Measurements from ENCODE around the gene GRID1. TPM values are rescaled to one million over a fixed set of nuclear protein-coding genes. Genes with fewer than 3 reads are reported as not detected.

The GRID1 gene
- total RNA-seq, 1 experiment from 2014 or later, result not detected

GRCh38 chr10:86335257-86335656 is 31.3 kb downstream of the GRID1 start:
- ChIA-PET CTCF (no interaction called here), POLR2A (ENCODE audit: unreplicated experiment) (no interaction called here)
- no peak overlapping the region for H3K4me3 ChIP-seq (ENCODE audit: low read length)
- no peaks in the 10 kb centered on the region for H3K9me2 ChIP-seq (replicated peaks; ENCODE audit: low read length)
- BruUV-seq (replicated peaks), result no TSS peak
- no peaks in the 10 kb centered on the region for H3K36me3 ChIP-seq (ENCODE audit: low read depth, low read length)
- H3F3A ChIP-seq (ENCODE audit: low read length, unreplicated experiment), result no peaks in the 10 kb centered on the region
- H4K20me1 ChIP-seq (ENCODE audit: low read length), result no peaks in the 10 kb centered on the region
- no peak overlapping the region for H3K27ac ChIP-seq (ENCODE audit: low read length)
- no peak for TF ChIP-seq CTCF (conservative IDR thresholded peaks at IDR 0.05; ENCODE audit: low read depth, low read length)
- TF ChIP-seq EZH2phosphoT487 (IDR thresholded peaks at IDR 0.05; ENCODE audit: borderline replicate concordance, low read length), result no peak
- TF ChIP-seq EZH2 (IDR thresholded peaks at IDR 0.05; ENCODE audit: low read length, unreplicated experiment), result no peak
- H3K4me2 ChIP-seq (ENCODE audit: low read length), result no peak overlapping the region
- H2AFZ ChIP-seq (ENCODE audit: low read length), result no peak overlapping the region
- intact Hi-C loops (cut with micrococcal nuclease), result no loop called here
- no peaks in the 10 kb centered on the region for H3K27me3 ChIP-seq (ENCODE audit: low read length)
- DNase-seq (no peak), ATAC-seq (no peak)
- H3K79me2 ChIP-seq (ENCODE audit: low read length), result no peaks in the 10 kb centered on the region
- H3K9me3 ChIP-seq (ENCODE audit: low read length), result no peaks in the 10 kb centered on the region
- H3K4me1 ChIP-seq (ENCODE audit: insufficient read depth, low read length), result no peaks in the 10 kb centered on the region
- H3K9ac ChIP-seq (ENCODE audit: low read length), result no peak overlapping the region

GRCh38 chr10:86334488-86335085 is 32.0 kb downstream of the GRID1 start:
- Histone ChIP-seq H3K27me3 (ENCODE audit: low read length) (no peaks in the 10 kb centered on the region), H3F3A (ENCODE audit: low read length, unreplicated experiment) (no peaks in the 10 kb centered on the region), H3K79me2 (ENCODE audit: low read length) (no peaks in the 10 kb centered on the region), H4K20me1 (ENCODE audit: low read length) (no peaks in the 10 kb centered on the region), H3K9ac (ENCODE audit: low read length) (no peak overlapping the region), H3K4me3 (ENCODE audit: low read length) (no peak overlapping the region), H3K27ac (ENCODE audit: low read length) (no peak overlapping the region), H2AFZ (ENCODE audit: low read length) (no peak overlapping the region), H3K36me3 (ENCODE audit: low read depth, low read length) (no peaks in the 10 kb centered on the region), H3K4me2 (ENCODE audit: low read length) (no peak overlapping the region), H3K9me3 (ENCODE audit: low read length) (no peaks in the 10 kb centered on the region), H3K4me1 (ENCODE audit: insufficient read depth, low read length) (no peaks in the 10 kb centered on the region), H3K9me2 (replicated peaks; ENCODE audit: low read length) (no peaks in the 10 kb centered on the region)
- ChIA-PET CTCF (no interaction called here), POLR2A (ENCODE audit: unreplicated experiment) (no interaction called here)
- intact Hi-C loops (cut with micrococcal nuclease), result no loop called here
- peak; percentile 61; the same call in 1 of the 2 replicates for ATAC-seq
- peak; percentile 50 for DNase-seq
- TF ChIP-seq EZH2phosphoT487 (IDR thresholded peaks at IDR 0.05; ENCODE audit: borderline replicate concordance, low read length) (no peak), CTCF (conservative IDR thresholded peaks at IDR 0.05; ENCODE audit: low read depth, low read length) (peak; percentile 47), EZH2 (IDR thresholded peaks at IDR 0.05; ENCODE audit: low read length, unreplicated experiment) (no peak)
- BruUV-seq (replicated peaks), result no TSS peak

GRCh38 chr10:86333826-86334487 is 32.6 kb downstream of the GRID1 start:
- Histone ChIP-seq H4K20me1 (ENCODE audit: low read length) (no peaks in the 10 kb centered on the region), H2AFZ (ENCODE audit: low read length) (no peak overlapping the region), H3K9me3 (ENCODE audit: low read length) (no peaks in the 10 kb centered on the region), H3K4me3 (ENCODE audit: low read length) (no peak overlapping the region), H3K79me2 (ENCODE audit: low read length) (no peaks in the 10 kb centered on the region), H3K9ac (ENCODE audit: low read length) (no peak overlapping the region), H3F3A (ENCODE audit: low read length, unreplicated experiment) (no peaks in the 10 kb centered on the region), H3K27ac (ENCODE audit: low read length) (no peak overlapping the region), H3K27me3 (ENCODE audit: low read length) (no peaks in the 10 kb centered on the region), H3K36me3 (ENCODE audit: low read depth, low read length) (no peaks in the 10 kb centered on the region), H3K4me1 (ENCODE audit: insufficient read depth, low read length) (no peaks in the 10 kb centered on the region), H3K9me2 (replicated peaks; ENCODE audit: low read length) (no peaks in the 10 kb centered on the region), H3K4me2 (ENCODE audit: low read length) (no peak overlapping the region)
- ATAC-seq (no peak), DNase-seq (no peak)
- TF ChIP-seq EZH2 (IDR thresholded peaks at IDR 0.05; ENCODE audit: low read length, unreplicated experiment), result no peak
- no peak for TF ChIP-seq EZH2phosphoT487 (IDR thresholded peaks at IDR 0.05; ENCODE audit: borderline replicate concordance, low read length)
- TF ChIP-seq CTCF (conservative IDR thresholded peaks at IDR 0.05; ENCODE audit: low read depth, low read length), result no peak
- ChIA-PET CTCF (interaction anchor here (0.6 kb wide), 1 partner anchor 283 kb away, joined by 5 read pairs; no protein-coding TSS in a partner anchor), POLR2A (ENCODE audit: unreplicated experiment) (no interaction called here)
- BruUV-seq (replicated peaks), result no TSS peak
- intact Hi-C loops (cut with micrococcal nuclease), result no loop called here

All from PC-3 (cell line).